GM04504 (cell line): ENCODE measurements around the gene RABL6.
"Not testable (repeated sequence)": the region's sequence is repeated elsewhere in the genome, so short reads cannot be mapped to it uniquely, and the experiment has no call there.

Source experiments
- DNase-seq: peaks from one replicate; pipeline ENCODE4 v3.0.0-alpha.2; 2012; ENCODE audit warnings: low read depth

The RABL6 gene

DNA sequence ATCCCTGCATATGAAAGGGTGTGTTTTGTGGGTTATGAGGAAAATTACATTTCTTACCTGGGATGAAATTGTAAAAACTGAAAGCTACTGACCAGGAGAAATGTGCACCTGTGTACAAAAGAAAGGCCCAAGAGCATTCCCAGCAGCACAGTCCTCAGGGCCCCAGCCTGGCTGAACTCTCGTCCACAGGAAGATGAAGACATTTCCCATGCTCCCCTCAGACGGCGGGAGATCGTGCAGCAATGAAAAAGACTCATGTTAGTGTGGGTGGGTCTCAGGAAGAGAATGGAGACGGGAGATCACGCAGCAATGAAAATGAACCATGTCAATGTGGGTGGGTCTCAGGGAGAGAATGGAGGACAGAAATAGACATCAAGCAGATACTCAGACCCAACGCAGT lies 30.8 kb upstream of the RABL6 start:
- DNase-seq = no peak

- no peak for DNase-seq
Observed at GRCh38 chr9:136777359-136777758, 30.4 kb upstream of the RABL6 start.

GRCh38 chr9:136779808-136780207 lies 27.9 kb upstream of the RABL6 start:
- no peak for DNase-seq

DNA sequence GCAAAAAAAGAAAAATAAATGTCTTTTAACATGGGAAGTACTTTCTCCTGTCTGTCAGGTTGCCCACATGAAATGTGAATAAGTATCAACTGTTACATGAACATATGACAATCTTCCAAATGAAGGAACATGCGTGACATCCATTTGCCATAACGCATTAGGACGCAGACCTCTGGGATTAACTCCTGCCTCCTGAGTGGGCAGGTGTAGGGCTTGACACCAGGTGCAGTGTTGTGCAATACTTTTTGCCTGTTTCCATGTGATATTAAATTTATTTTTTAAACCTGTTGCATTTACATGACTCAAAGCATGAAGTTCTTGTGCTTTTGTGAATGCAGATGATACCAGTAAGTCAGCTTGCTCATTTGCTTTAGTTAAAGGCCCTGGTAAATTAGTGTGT lies 25.3 kb upstream of the RABL6 start:
- no peak for DNase-seq

GRCh38 chr9:136784249-136784996 lies 23.3 kb upstream of the RABL6 start:
- no peak for DNase-seq

GRCh38 chr9:136784997-136785361 lies 22.8 kb upstream of the RABL6 start:
- no peak for DNase-seq

- not testable (repeated sequence) for DNase-seq
Observed at GRCh38 chr9:136785565-136786355, 22.0 kb upstream of the RABL6 start.

DNA sequence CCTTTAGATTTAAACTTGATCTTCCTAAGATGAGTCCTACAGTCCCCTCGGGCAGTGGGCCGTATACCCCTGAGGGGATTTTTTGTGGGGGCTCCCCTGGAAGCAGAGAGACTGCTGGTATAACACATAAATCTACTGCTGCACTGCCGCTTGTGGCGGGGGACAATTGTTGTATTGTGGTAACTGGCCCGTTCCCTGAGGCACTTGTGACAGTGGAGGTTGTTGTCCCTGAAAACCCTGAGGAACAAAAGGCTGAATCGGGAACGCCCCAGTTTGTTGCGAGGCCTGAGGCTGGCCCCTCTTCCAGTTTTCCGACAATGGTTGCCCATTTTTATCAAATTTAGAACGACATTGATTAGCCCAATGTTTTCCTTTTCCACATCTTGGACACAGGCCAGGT lies 21.3 kb upstream of the RABL6 start:
- DNase-seq = no peak

DNA sequence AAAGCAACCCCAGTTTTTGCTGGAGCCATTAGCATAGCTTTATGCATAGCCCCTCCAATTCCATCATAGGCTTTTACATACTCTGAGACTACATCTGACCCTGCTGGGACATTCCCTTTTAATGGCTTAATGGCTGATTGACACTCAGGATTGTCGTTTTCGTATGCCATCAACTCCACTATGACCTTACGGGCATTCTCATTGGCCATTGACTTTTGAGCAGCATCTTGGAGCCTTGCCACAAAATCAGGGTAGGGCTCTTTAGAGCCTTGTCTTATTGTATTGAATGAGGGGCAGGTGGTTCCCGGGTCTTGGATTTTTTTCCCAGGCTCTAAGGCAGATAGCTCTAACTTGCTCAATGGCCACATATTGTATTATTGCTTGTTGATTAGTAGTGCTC lies 20.8 kb upstream of the RABL6 start:
- DNase-seq = not testable (repeated sequence)

GRCh38 chr9:136787690-136788400 lies 19.9 kb upstream of the RABL6 start:
- no peak for DNase-seq

- not testable (repeated sequence) for DNase-seq
Observed at GRCh38 chr9:136788644-136789522, 18.9 kb upstream of the RABL6 start.

DNA sequence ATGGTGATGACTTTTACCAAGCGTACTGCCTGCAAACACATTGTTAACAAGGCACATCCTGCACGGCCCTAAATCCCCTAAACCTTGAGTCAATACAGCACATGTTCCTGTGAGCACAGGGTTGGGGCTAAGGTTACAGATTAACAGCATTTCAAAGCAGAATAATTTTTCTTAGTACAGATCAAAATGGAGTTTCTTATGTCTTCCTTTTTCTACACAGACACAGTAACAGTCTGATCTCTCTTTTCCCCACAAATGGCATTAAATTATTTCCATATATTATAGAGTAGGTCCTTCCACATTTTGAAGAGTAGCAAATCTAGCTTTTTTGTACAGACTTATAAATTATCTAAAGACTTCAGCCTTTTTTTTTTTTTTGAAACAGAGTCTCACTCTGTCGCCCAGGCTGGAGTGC lies 18.2 kb upstream of the RABL6 start:
- DNase-seq = no peak

- DNase-seq = peak; percentile 98
Observed at GRCh38 chr9:136790640-136791515, 16.9 kb upstream of the RABL6 start, which contains the start of gene TMEM141. Gene TMEM141, plus strand, starts transcription at chr9:136791344. Its CDS starts 27 bp downstream, at chr9:136791371.

- no peak for DNase-seq
Observed at GRCh38 chr9:136791516-136792276, 16.1 kb upstream of the RABL6 start.

GRCh38 chr9:136792321-136793085 lies 15.2 kb upstream of the RABL6 start:
- DNase-seq = no peak

GRCh38 chr9:136793086-136793946 lies 14.4 kb upstream of the RABL6 start:
- DNase-seq = no peak

DNA sequence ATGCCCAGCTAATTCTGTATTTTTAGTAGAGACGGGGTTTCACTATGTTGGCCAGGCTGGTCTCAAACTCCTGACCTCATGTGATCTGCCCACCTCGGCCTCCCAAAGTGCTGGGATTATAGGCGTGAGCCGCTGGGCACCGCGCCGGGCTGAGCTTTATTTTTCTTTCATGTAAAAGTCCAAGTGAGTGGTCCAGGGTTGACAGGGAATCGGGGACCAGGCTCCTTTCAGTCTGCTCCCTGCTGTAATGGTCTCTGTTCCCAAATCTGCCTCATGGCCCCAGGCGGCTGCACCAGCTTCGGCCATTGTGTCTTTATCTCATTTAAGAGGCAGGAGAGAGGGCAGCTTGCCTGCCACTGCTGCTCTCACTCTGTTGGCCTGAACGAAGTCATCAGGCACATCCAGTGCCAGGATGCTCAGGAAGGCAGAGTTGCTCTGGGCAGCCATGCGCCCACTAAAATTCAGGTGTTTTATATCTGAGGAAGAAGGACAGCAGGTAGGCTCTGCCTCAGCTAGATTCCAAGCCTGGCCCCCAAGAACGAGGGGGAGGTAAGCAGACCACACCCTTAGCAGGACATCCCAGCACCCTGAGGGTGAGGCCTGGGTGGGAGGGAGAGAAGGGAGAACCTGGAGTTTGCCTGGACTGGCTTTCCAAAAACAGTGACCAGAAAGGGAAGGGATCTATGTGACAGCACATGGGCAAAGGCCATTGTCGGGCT lies 13.3 kb upstream of the RABL6 start:
- DNase-seq = no peak

GRCh38 chr9:136795000-136795348 lies 12.8 kb upstream of the RABL6 start:
- no peak for DNase-seq
